GM18498 (cell line): ENCODE results near the gene GRIA1.

Source experiments
- ATAC-seq: cut with Tn5 transposase; IDR thresholded peaks from one replicate; pipeline ENCODE4 v1.9.1; 2021; ENCODE audit warnings: mild to moderate bottlenecking, moderate library complexity; ENCODE audit not compliant: unreplicated experiment

GRIA1 gene

GRCh38 chr5:153601377-153601776 lies 110.9 kb downstream of the GRIA1 start:
- ATAC-seq, result peak; percentile 91

GRCh38 chr5:153605386-153605785 lies 114.9 kb downstream of the GRIA1 start:
- ATAC-seq, result no peak

GRCh38 chr5:153610009-153610408 lies 119.5 kb downstream of the GRIA1 start:
- no peak for ATAC-seq

GRCh38 chr5:153610811-153611210 lies 120.3 kb downstream of the GRIA1 start:
- ATAC-seq, result no peak

- no peak for ATAC-seq
Measured at GRCh38 chr5:153613144-153613543, 122.7 kb downstream of the GRIA1 start.

- ATAC-seq, result no peak
Measured at GRCh38 chr5:153613672-153614071, 123.2 kb downstream of the GRIA1 start.

GRCh38 chr5:153617190-153617589 lies 126.7 kb downstream of the GRIA1 start:
- ATAC-seq, result no peak

- ATAC-seq, result no peak
Measured at GRCh38 chr5:153618307-153618706, 127.8 kb downstream of the GRIA1 start.

GRCh38 chr5:153618867-153619266 lies 128.4 kb downstream of the GRIA1 start:
- no peak for ATAC-seq

- no peak for ATAC-seq
Measured at GRCh38 chr5:153619771-153620170, 129.3 kb downstream of the GRIA1 start.

- no peak for ATAC-seq
Measured at GRCh38 chr5:153623124-153623523, 132.7 kb downstream of the GRIA1 start.

GRCh38 chr5:153623751-153624450 lies 133.4 kb downstream of the GRIA1 start:
- no peak for ATAC-seq

GRCh38 chr5:153624451-153624765 lies 133.9 kb downstream of the GRIA1 start:
- ATAC-seq, result no peak

GRCh38 chr5:153625826-153626354 lies 135.4 kb downstream of the GRIA1 start:
- no peak for ATAC-seq

GRCh38 chr5:153626836-153627235 lies 136.4 kb downstream of the GRIA1 start:
- ATAC-seq, result no peak

GRCh38 chr5:153629027-153629895 lies 138.8 kb downstream of the GRIA1 start:
- ATAC-seq, result no peak

- no peak for ATAC-seq
Measured at GRCh38 chr5:153630546-153630945, 140.1 kb downstream of the GRIA1 start.

- ATAC-seq, result no peak
Measured at GRCh38 chr5:153632748-153633290, 142.3 kb downstream of the GRIA1 start.

- no peak for ATAC-seq
Measured at GRCh38 chr5:153636670-153637451, 146.4 kb downstream of the GRIA1 start.

- ATAC-seq, result no peak
Measured at GRCh38 chr5:153640293-153640692, 149.8 kb downstream of the GRIA1 start.

GRCh38 chr5:153641183-153641688 lies 150.8 kb downstream of the GRIA1 start:
- no peak for ATAC-seq
